Hepatocyte (in vitro differentiated cells): ENCODE measurements around the gene BMP6.

Source experiments
- EZH2 ChIP-seq: fragments of 200-600 bp; sonication (generic); IDR thresholded peaks from 2 replicates; pipeline ENCODE4 v1.6.1; 2016; ENCODE audit warnings: antibody characterized with exemption, mild to moderate bottlenecking, borderline replicate concordance
- TF ChIP-seq, protein P1 (sequence below): fragments of 200-600 bp; sonication (generic); IDR thresholded peaks from 2 replicates; pipeline ENCODE4 v1.5.1; 2016; ENCODE audit warnings: antibody characterized with exemption, mild to moderate bottlenecking; ENCODE audit not compliant: poor library complexity

DNA sequence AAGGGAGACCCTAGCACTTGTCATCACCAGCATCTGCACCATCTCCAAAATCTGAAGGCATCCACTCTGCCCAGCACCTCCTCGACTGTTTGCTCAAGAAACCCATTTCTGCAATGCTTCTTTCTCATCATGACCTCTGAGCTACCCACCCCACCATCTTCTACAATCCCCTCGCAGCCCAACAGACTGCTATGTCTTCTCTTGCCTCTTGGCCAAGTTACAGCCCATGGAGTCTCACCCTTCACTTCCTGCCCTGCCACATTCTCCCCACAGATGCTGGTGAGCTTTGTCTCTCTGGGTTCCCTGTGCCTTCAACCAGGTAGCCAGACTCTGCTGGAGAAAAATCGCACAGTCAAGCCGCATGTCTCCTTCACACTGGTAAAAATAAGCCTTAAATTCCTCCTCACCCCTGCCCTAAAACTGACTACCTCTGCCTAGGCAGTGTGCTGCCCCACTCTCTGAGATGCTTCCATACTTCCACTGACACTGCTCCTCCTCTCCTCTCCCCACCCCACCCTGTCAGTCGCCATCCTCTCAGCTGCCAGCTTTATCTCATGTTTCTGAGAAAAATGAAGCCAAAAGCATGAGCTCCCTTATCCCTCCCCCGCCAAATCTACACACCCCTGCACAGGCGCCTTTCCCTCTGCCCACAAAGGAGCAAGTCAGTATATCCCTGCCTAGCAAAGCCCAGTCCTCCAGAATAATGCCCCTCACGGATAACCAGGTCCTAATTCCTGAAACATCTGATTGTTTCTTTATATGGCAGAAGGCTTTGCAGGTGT is 187.0 kb downstream of the BMP6 start:
- TF ChIP-seq, protein P1, sequence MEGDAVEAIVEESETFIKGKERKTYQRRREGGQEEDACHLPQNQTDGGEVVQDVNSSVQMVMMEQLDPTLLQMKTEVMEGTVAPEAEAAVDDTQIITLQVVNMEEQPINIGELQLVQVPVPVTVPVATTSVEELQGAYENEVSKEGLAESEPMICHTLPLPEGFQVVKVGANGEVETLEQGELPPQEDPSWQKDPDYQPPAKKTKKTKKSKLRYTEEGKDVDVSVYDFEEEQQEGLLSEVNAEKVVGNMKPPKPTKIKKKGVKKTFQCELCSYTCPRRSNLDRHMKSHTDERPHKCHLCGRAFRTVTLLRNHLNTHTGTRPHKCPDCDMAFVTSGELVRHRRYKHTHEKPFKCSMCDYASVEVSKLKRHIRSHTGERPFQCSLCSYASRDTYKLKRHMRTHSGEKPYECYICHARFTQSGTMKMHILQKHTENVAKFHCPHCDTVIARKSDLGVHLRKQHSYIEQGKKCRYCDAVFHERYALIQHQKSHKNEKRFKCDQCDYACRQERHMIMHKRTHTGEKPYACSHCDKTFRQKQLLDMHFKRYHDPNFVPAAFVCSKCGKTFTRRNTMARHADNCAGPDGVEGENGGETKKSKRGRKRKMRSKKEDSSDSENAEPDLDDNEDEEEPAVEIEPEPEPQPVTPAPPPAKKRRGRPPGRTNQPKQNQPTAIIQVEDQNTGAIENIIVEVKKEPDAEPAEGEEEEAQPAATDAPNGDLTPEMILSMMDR = no peak
- TF ChIP-seq EZH2 = no peak
